ENCODE measurements around the gene PLXNA1. TPM values are rescaled to one million over a fixed set of nuclear protein-coding genes. Genes with fewer than 3 reads are reported as not detected.

The PLXNA1 gene
- total and polyA plus RNA-seq, 10 of the 15 experiments (the other 5 are each of a cell fraction or from before 2014, with no cell fraction given), result 0.03 to 16.4 (median 2.5) TPM

GRCh38 chr3:126972866-126973265 is 10.0 kb upstream of the PLXNA1 start:
- ChIA-PET RAD21 (ENCODE audit: unreplicated experiment) (interaction anchor here (1.1 kb wide), 1 partner anchor 8 kb away, joined by 4 read pairs; no protein-coding TSS in a partner anchor), SMC1A (ENCODE audit: uncharacterized antibody, unreplicated experiment) (interaction anchor here (0.6 kb wide), 1 partner anchor 341 kb away, joined by 3 read pairs; no protein-coding TSS in a partner anchor), CTCF (interaction anchor here (0.6 to 1.1 kb wide), 3 partner anchors 9 to 492 kb away, joined by 3 to 4 read pairs (median 3); no protein-coding TSS in a partner anchor), POLR2A (interaction anchor here (0.8 kb wide), 1 partner anchor 85 kb away, joined by 3 read pairs; no protein-coding TSS in a partner anchor)
- H3K27me3 ChIP-seq (replicated peaks in 1 of 2; ENCODE audit: control insufficient read depth in 2 of 2, insufficient read depth in 2 of 2, low read length in 1 of 2), result 0 out of 4 replicates have a peak, but pooled peaks cover 0 to 3% of the 10 kb centered on the region in 2 experiments
- H3K36me3 ChIP-seq (ENCODE audit: control insufficient read depth in 2 of 2, insufficient read depth in 2 of 2, low read length in 1 of 2), result no peaks in the 10 kb centered on the region
- H3K9ac ChIP-seq (ENCODE audit: control insufficient read depth, insufficient read depth, low read length), result no peak overlapping the region
- no peak overlapping the region for H3K27ac ChIP-seq (ENCODE audit: control insufficient read depth, insufficient read depth)
- in situ Hi-C loops (cut with MboI), result no loop called here
- no peaks in the 10 kb centered on the region for H4K20me1 ChIP-seq (ENCODE audit: control insufficient read depth, insufficient read depth)
- no peak overlapping the region for H2AFZ ChIP-seq (ENCODE audit: control insufficient read depth, low read depth, low read length)
- no peak overlapping the region for H3K4me2 ChIP-seq (ENCODE audit: control insufficient read depth, insufficient read depth)
- no peaks in the 10 kb centered on the region for H3K4me1 ChIP-seq (ENCODE audit: control insufficient read depth, insufficient read depth, low read length)
- no peak overlapping the region for H3K4me3 ChIP-seq
- peaks cover 6% of the 10 kb centered on the region for H3K9me3 ChIP-seq (replicated peaks; ENCODE audit: control insufficient read depth, insufficient read depth, low read length)
- TF ChIP-seq TCF7 (IDR thresholded peaks at IDR 0.05; ENCODE audit: borderline replicate concordance) (no peak), CTCF (IDR thresholded peaks at IDR 0.05 in 2 of 3, conservative IDR thresholded peaks at IDR 0.05 in 1 of 3; ENCODE audit: control insufficient read depth in 2 of 3, extremely low read depth in 1 of 3, insufficient read depth in 1 of 3, low read depth in 3 of 3, low read length in 3 of 3) (0 out of 6 replicates have a peak, but pooled peaks of 1 of the 3 experiments have one; percentile 2)
- BruUV-seq (replicated peaks), result no TSS peak
- peak; percentile 38; the same call in 2 of the 3 replicates for ATAC-seq
- intact Hi-C loops (cut with micrococcal nuclease; ENCODE audit: unreplicated experiment), result no loop called here
- FAIRE-seq, result no peak
- WGBS (ENCODE audit: insufficient coverage, insufficient replicate concordance, low lambda C conversion rate, missing lambda C conversion rate), result 29% methylated on average over 5 of the region's 5 CpGs
- H3K79me2 ChIP-seq (ENCODE audit: control insufficient read depth, insufficient read depth, low read length), result no peaks in the 10 kb centered on the region
- no peak for DNase-seq (ENCODE audit: low read depth, low spot score)

GRCh38 chr3:126973814-126974213 is 9.1 kb upstream of the PLXNA1 start:
- Histone ChIP-seq H2AFZ (ENCODE audit: control insufficient read depth, low read depth, low read length) (no peak overlapping the region), H3K79me2 (ENCODE audit: control insufficient read depth, insufficient read depth, low read length) (no peaks in the 10 kb centered on the region), H3K4me1 (ENCODE audit: control insufficient read depth, insufficient read depth, low read length) (no peaks in the 10 kb centered on the region), H3K9me3 (replicated peaks; ENCODE audit: control insufficient read depth, insufficient read depth, low read length) (peaks cover 6% of the 10 kb centered on the region), H3K4me2 (ENCODE audit: control insufficient read depth, insufficient read depth) (no peak overlapping the region), H3K9ac (ENCODE audit: control insufficient read depth, insufficient read depth, low read length) (no peak overlapping the region), H3K36me3 (ENCODE audit: control insufficient read depth in 2 of 2, insufficient read depth in 2 of 2, low read length in 1 of 2) (no peaks in the 10 kb centered on the region), H3K27me3 (replicated peaks in 1 of 2; ENCODE audit: control insufficient read depth in 2 of 2, insufficient read depth in 2 of 2, low read length in 1 of 2) (0 out of 4 replicates have a peak, but pooled peaks cover 0 to 3% of the 10 kb centered on the region in 2 experiments), H4K20me1 (ENCODE audit: control insufficient read depth, insufficient read depth) (no peaks in the 10 kb centered on the region), H3K27ac (ENCODE audit: control insufficient read depth, insufficient read depth) (no peak overlapping the region), H3K4me3 (no peak overlapping the region)
- ChIA-PET CTCF (interaction anchor here (1.1 kb wide), 1 partner anchor 8 kb away, joined by 4 read pairs; no protein-coding TSS in a partner anchor), RAD21 (ENCODE audit: unreplicated experiment) (interaction anchor here (1.1 kb wide), 1 partner anchor 7 kb away, joined by 4 read pairs; no protein-coding TSS in a partner anchor), SMC1A (ENCODE audit: uncharacterized antibody, unreplicated experiment) (no interaction called here), POLR2A (no interaction called here)
- BruUV-seq (replicated peaks), result no TSS peak
- ATAC-seq, result no peak
- in situ Hi-C loops (cut with MboI) (no loop called here), intact Hi-C loops (cut with micrococcal nuclease; ENCODE audit: unreplicated experiment) (no loop called here)
- DNase-seq (ENCODE audit: low read depth, low spot score), result no peak
- no peak for FAIRE-seq
- WGBS (ENCODE audit: insufficient coverage, insufficient replicate concordance, low lambda C conversion rate, missing lambda C conversion rate), result 20% methylated on average over 1 of the region's 1 CpG
- TF ChIP-seq ZBTB33 (IDR thresholded peaks at IDR 0.05), result no peak
- TF ChIP-seq SP1 (IDR thresholded peaks at IDR 0.05; ENCODE audit: low read depth, low read length), result no peak
- TF ChIP-seq MEF2A (IDR thresholded peaks at IDR 0.05; ENCODE audit: insufficient read depth, low read depth, low read length), result no peak
- TF ChIP-seq STAT3 (IDR thresholded peaks at IDR 0.05; ENCODE audit: low read depth, low read length), result no peak
- TF ChIP-seq NRF1 (conservative IDR thresholded peaks at IDR 0.05; ENCODE audit: low read depth, low read length), result no peak
- no peak for TF ChIP-seq RAD21 (IDR thresholded peaks at IDR 0.05; ENCODE audit: insufficient read depth, low read depth, low read length)
- TF ChIP-seq TCF3 (IDR thresholded peaks at IDR 0.05; ENCODE audit: borderline replicate concordance, insufficient read depth, low read depth, low read length), result no peak
- no peak for TF ChIP-seq NFIC (IDR thresholded peaks at IDR 0.05; ENCODE audit: low read depth, low read length)
- no peak for TF ChIP-seq TARDBP (IDR thresholded peaks at IDR 0.05; ENCODE audit: borderline replicate concordance)
